Measurements from ENCODE around the gene INTS6.

The INTS6 gene, protein sequence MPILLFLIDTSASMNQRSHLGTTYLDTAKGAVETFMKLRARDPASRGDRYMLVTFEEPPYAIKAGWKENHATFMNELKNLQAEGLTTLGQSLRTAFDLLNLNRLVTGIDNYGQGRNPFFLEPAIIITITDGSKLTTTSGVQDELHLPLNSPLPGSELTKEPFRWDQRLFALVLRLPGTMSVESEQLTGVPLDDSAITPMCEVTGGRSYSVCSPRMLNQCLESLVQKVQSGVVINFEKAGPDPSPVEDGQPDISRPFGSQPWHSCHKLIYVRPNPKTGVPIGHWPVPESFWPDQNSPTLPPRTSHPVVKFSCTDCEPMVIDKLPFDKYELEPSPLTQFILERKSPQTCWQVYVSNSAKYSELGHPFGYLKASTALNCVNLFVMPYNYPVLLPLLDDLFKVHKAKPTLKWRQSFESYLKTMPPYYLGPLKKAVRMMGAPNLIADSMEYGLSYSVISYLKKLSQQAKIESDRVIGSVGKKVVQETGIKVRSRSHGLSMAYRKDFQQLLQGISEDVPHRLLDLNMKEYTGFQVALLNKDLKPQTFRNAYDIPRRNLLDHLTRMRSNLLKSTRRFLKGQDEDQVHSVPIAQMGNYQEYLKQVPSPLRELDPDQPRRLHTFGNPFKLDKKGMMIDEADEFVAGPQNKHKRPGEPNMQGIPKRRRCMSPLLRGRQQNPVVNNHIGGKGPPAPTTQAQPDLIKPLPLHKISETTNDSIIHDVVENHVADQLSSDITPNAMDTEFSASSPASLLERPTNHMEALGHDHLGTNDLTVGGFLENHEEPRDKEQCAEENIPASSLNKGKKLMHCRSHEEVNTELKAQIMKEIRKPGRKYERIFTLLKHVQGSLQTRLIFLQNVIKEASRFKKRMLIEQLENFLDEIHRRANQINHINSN

DNA sequence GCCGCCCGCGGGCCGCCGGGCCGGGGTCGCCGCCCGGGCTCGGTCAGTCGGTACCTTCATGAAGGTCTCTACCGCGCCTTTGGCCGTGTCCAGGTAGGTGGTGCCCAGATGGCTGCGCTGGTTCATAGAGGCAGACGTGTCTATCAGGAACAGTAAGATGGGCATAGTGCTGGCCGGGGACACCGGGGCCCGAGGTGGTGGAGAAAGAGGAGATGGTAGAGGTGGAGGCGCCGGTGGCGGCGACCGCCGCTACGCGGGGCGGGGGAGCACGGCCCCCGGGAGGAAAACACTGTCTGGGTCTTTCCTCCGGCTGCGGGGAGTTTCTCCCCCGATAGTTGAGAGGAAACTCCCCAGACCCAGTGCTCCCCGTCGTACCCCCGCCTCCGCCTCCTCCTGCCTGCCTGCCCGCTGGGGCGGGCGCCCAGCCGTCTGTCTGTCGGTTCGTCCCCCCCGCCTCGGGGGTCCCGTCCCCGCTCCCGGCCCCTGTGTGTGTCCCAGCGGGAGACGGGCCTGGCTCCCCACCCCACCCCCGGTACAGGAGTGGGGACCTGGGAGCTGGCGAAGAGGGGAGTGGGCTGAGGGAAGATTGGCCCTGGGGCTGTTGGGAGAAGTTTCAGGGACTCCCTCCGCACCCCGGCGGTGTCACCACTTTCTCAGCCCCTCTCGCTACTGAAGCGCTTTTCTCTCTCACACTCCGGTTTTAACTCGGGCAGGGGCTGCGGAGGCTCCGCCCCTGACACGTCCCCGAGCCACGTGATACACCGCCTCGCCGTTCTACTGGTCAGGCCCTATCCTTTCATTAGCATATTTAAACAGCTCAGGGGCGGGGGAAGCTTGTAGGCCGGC is at the start of gene INTS6:
Gene INTS6 (minus strand): TSS at position 676 of the 846 bp plus-strand sequence. CDS start 511 bp downstream, at position 165.
- peak; percentile 99 for DNase-seq (ENCODE audit: low read depth)

DNA sequence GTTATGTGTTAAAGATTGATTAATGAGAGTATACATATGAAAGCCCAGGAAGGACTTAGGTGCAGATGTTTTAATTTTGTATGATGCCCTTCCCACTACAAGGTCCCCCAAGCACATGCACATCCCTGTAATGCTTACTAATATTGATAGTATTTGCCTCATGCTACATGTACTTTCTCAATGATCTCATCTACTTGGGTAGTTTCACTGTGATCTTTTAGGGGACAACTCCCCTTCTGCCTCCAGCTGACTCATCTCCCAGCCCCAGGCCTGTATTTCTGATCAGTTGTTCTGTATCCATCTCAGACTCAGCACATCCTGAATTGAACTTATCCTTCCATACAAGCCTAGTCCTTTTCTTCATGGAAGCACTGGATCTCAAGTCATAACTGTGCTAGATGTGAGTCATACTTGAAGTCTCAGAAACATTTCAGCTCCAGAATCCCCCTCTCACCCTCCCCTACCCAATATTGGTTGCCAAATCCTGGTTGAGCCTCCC is 49.4 kb upstream of the INTS6 start:
- no peak for DNase-seq (ENCODE audit: low read depth)

DNA sequence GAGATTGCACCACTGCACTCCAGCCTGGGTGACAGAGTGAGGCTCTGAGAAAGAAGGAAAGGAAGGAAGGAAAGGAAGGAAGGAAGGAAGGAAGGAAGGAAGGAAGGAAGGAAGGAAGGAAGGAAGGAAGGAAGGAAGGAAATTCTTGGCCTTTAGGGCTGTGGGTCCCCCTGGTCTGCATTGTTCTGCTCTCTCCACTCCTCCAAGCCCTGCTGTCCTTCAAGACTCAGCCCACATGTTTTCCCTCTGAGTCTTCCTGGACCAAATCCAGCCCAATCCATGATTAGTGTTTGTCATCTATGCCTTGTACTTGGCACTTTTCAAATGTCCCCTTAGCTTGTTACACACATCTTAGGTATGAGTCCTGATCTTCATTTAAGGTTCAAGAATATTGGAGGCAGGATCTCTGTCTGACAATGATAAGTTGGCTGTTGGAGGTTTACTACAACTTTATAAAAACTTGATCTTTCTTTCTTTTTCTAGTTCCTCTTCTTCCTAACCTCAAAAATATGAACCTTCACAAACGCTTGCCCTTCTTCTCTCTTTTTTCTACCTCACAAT is 48.8 kb upstream of the INTS6 start:
- DNase-seq (ENCODE audit: low read depth): no peak

DNA sequence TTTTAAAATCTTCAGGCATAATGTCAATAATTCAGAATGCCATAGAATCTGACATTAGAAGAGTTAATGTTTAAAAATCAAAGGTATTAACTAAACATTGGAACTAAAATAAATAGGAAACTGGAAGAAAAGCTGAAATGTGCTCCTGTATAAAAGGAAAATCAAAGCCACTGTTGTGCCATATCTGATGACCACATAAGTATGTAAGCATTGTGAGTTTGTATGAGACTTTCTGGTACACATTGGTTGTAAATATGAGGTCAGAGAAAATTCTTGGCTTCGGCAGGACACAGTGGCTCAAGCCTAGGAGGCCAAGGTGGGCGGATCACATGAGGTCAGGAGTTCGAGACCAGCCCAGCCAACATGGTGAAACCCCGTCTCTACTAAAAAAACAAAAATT is 48.3 kb upstream of the INTS6 start:
- DNase-seq (ENCODE audit: low read depth): no peak

DNA sequence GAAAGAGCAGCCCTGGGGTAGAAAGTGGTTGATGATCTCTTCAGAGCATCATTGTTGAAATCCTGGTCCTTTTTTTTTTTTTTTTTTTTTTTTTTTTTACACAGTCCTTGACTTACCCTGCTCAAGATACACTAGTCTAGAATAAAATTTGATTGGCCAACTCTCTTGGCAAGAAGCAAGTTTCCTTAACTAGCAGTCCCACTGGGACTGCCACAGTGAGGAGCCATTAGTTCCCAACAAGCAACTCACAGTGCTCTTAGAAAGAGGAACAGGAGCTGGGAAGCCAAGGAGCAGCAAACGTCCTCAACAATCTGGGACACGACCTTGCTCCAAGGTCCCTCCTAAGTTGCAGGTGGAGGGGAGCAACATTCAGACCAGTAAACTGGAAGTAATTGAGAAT is 47.9 kb upstream of the INTS6 start:
- no peak for DNase-seq (ENCODE audit: low read depth)

DNA sequence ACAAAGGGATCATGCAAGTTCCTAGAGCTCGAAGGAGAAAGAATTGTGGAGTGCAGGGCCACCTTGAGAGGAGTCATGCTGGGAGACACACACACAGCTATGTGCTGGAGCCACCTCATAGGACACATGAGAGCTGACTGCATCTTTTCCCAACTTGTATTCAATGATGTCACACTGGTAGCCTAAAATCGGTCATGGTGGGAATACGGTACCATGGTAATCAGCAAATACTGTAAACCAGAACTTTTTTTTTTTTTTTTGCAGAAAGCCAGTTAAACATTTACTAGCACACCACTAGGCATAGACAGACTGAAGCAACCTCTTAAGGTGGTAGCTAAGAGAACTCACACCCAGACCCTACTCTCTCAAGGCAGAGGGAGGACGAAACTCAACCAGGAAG is 47.0 kb upstream of the INTS6 start:
- no peak for DNase-seq (ENCODE audit: low read depth)

DNA sequence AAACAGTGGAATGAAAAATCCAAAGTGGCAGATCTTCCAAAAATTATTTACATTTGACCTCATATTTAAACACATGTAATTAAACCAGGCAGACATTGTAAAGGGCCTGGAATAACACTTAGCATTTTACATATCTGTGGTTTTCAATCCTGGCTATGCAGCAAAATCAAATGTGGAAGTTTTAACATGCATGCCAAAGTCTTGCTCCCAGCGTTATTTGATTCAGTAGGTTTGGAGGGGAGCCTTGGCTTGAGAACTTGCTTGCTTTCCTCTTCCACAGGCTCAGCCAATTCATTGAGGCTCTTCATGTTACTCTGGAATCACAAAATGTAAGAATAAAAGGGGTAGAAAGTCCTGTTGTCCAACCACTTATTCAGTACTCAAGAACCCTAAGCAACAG is 42.5 kb upstream of the INTS6 start:
- DNase-seq (ENCODE audit: low read depth): no peak

DNA sequence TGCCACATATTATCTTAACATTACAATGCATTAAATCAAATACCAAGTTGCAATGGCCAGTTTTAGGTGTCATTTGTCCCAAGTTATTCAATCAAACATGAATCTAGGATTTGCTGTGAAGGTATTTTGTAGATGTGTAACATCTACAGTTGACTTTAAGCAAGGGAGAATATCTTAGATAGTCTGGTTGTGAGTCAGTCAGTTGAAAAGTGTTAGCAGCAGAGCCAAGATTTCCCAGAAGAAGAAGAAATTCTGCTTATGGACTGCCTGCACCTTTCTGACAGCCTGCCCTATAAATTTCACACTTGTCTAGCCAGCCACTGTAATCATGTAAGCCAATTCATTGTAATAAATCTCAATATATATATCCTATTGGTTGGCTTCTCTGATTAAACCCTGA is 41.3 kb upstream of the INTS6 start:
- no peak for DNase-seq (ENCODE audit: low read depth)

DNA sequence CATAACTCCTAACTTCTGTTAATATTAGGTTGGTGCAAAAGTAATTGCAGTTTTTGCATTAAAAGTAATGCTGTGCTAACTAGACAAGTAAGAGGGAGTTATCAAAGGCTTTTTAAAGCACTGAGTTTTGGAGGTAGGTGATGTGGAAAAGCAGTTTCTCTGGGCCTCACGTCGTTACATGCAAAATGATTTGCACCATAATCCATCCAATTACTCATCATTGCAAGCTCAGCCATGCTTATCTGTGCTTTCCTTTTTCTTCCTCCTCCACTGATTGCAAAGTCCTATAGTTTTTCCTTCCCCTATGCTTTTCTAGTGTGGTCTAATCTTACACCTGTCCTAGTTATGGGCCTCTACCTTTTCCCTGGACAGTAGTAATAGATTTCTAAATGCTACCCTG is 35.4 kb upstream of the INTS6 start:
- no peak for DNase-seq (ENCODE audit: low read depth)

DNA sequence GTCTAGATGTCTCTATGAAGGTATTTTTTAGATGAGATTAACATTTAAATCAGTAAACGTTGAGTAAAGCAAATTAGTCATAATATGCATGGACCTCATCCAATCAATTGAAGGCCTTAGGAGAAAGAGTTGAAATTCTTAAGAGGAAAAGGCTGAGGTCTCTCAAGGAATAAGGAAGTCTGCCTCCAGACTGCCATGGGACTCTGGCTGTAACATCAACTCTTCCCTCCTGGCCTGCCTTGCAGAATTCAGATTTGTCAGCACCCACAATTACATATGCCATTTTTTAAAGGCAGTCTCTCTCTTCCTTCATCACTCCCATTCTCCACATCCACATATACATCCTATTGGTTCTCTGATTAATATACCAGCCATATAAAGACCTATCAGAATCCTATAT is 28.8 kb upstream of the INTS6 start:
- no peak for DNase-seq (ENCODE audit: low read depth)

DNA sequence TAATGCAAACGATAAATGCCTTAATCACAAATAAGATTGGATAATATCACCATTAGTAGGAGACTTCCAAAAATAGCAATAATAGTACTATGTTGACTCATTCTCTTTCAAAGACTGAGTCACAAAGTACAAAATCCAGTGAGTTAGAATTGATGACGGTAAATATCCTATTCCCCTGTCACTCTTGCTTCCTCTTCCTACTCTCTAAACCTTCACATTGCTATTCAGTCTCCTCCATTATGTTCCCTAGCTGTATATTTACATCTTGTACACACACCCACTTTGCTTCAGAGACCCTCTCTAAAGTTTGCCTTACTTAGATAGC is 26.3 kb upstream of the INTS6 start:
- peak; percentile 10 for DNase-seq (ENCODE audit: low read depth)

DNA sequence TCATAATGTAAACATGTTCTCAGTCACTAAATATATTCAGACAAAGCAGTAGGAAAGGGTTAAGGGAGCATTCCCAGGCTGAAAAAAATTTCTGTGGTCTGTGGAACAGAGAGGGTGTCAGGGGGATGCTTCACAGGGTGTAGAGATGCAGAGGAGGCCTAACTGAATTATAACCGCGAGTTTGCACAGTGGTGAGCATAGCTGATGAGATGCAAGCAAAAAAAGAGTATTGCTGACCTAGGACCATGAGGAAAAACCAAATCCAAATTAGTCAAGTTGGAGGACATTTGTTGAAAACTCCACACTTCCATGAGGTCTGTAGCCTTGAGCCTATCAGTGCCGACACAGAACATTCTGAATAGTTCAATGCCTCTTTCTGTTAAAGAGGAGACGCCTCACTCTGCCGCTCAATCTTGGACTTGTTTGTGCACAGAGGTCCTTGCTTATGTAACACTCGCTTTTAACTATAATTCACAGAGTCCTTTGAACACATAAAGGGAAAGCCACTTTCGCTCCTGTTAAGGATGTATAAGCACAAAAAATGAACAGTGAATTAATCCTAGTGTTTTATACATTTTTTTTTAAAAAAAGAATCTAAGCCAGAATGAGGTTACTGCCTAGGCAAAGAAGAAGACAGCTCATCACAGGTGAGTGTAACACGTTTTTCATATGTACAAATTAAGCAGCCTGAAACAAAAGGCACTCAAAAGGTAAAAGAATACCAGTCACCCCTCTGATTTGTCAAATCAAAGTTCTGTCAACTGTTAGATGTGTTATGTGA is 25.8 kb upstream of the INTS6 start:
- DNase-seq (ENCODE audit: low read depth): no peak

DNA sequence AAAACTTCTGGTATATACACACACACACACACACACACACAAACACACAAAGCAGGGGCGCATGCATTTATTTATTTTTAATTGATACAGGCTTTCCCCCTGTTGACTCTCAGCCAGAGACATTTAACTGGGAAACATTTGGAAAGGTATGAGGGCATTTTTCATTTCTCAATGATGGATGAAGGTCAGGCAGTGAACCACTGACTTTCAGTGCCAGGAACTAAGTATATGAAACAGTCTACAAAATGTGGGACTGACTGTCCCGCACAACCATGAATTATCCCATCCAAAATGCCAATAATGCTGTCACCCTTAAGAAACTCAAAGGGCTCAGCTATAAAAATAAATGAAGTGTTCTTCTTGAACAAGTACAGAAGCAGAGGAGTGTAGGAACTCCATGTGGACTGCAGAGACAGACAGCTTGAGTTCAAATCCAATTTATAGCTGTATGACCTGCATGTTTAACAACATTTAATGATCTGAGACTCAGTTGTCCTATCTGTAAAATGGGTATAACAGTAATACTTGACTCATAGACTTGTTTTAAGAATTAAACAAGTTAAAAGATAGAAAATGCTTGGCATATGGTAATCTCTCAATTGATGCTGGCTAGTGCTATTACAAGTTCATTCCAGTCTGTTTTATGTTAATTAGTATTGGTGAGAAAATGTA is 25.0 kb upstream of the INTS6 start:
- DNase-seq (ENCODE audit: low read depth): no peak

DNA sequence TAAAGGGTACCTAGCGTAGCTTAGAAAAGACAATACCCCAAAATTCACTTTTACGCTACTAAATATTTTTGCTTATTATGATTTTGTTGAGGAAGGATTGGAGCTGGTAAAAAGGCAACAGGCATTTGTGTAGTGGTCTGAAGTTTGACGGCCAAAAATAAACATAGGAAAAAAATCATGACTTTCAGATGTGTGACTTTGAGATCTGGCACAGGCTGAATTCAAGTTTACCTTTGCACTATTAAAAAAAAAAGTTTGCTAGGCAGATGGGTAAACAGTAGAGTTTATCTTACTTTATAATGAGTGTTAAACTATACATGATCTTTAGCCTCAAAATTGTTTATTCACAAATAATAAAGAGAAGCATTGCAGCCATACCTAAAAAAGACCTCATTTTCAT is 24.3 kb upstream of the INTS6 start:
- no peak for DNase-seq (ENCODE audit: low read depth)

DNA sequence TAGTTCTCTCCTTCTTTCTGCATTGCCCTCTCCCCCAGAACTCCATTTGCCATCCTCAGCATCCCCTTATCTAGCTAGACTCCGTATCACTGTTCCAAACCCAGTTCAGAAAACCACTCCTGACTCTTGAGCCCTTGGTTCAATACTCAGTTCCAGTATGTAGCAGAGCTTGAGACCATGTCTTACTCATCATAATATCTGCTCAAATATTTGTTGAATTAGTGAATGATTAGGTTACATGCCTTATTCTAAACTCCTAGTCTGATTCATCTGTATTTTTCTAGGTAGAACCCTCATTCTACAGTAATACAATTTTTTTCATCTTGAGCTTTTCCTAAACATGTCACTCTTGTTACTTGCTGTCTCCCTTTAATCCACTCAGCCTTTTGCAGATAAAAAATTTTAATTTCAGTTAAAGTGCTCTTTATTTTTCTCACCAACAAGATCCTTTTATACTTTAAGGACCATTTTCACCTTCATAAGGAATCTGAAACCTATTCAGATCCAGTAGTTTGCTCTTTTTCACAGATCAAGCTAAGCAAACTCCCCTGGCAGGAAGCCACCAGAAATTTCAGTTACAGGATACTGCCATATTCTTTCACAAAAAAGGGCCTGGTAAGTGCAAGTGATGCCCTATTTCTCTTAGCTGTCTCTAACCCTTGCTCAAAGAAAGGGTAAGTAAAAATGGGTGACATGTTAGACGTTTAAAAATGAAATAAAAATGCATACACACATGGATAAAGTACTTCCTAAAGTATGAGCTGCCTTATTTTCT is 23.1 kb upstream of the INTS6 start:
- no peak for DNase-seq (ENCODE audit: low read depth)

DNA sequence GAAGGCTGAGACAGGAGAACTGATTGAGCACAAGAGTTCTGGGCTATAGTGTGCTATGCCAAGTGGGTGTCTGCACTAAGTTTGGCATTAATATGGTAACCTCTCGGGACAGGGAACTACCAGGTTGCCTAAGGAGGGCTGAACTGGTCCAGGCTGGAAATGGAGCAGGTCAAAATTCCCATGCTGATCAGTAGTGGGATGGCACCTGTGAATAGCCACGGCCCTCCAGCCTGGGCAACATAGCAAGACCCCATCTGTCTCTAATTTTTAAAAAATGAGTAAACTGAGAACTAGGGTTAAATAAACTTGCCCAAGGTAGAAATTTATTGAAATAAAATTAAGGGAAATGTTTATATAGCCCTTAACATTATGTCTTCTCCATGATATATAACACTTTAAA is 17.0 kb upstream of the INTS6 start:
- no peak for DNase-seq (ENCODE audit: low read depth)

DNA sequence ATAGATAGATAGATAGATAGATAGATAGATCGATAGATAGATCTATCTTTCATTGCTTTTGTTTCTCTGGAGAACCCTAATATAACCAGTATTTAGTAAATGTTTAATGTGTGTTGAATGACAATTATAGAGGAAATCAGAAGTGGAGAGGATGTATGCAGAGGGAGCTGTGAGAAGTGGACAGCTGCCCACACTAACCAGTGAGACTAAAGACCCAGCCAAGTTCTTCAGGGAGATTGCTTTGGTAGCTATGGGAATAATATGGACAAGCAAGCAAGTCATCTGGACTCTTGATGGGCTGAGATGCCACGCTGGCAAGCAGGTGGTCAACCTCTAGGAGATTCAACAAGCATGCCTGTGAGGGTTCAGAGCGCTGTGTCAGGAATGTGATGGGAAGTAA is 14.9 kb upstream of the INTS6 start:
- no peak for DNase-seq (ENCODE audit: low read depth)

DNA sequence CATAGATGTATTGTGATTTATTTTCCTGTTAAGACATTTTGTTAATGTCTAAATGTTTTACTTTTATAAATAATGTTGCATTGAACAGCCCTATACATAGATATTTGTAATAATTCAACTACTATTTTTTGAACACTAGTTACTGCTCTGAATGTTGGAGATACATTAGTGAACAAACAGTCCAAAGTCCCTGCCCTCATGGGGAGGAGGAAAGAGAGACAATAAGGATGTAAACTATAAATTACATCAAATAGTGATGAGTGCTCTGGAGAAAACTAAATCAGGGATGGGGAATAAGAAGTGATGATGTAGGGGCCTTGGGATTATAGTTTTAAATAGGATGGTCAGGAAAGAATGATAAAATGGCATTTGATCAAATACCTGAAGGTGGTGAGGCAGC is 12.3 kb upstream of the INTS6 start:
- no peak for DNase-seq (ENCODE audit: low read depth)

DNA sequence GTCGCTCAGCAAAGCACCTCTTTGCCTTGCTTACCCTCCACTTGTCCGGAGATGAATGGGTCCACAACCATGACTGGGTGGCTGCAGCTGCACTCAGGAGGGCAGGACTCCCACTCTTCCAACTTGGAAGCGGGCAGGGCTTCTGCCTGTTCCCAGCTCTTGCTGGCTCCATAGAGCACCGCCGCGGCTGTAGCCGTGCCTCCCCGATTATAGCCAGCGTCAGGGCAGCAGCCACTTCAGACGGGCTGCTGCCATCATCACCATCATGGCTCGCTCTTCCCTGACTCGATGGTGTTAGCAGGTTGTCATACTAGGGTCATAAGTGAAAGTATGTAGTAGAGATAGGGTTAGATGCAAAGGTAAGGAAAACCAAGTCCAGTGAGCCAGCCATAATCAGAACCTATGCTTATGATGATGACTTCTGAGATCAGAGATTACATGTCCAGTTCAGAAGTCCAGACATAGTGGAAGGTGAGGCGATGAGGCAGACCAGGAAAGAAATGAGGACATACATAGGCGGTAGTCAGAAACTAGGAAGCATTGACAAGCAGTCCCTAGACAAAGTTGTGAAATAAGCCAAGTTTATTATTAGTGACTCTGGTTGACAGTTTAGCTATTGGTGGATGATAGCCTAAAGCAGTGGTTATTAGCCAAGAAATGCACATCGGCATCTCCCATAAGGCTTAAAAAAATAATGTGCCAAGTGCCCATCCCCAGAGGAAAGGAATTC is 4.4 kb upstream of the INTS6 start:
- no peak for DNase-seq (ENCODE audit: low read depth)

All from fibroblast of the conjunctiva (primary cell).